ENCODE measurements around the gene FAN1. TPM values are rescaled to one million over a fixed set of nuclear protein-coding genes. Genes with fewer than 3 reads are reported as not detected.

The FAN1 gene
- total and polyA plus RNA-seq, 2 of the 4 experiments (the other 2 are of a cell fraction) = 7.6 to 12.4 TPM

DNA sequence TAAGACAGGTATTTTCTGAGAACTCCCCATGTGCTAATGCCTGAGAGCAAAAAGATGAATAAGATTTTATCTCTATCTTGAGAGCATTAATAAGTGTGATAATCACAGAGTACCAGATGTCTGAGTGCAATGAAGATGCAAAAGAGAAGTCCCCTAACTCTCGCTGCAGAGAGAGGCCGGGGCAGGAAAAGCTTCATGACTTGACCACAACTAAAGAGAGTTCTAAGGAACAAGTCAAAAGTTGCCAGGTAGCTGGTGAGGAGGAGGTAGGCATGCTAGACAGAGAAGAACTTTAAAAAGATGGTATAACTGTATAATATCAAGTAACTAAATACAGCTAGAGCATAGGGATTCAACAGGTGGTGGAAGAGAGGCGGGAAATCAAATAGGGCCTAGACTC lies 58.9 kb downstream of the FAN1 start:
- Histone ChIP-seq H4K91ac (ENCODE audit: insufficient read depth, low read depth, low read length) (no peak overlapping the region), H3K79me1 (ENCODE audit: low read depth in 1 of 2, low read length in 2 of 2) (peaks cover 3 to 9% of the 10 kb centered on the region in 2 experiments; a peak in 2 of 4 replicates), H3K18ac (ENCODE audit: low read depth, low read length) (no peak overlapping the region), H3K27ac (ENCODE audit: insufficient read depth, low read length) (no peak overlapping the region), H3K4me2 (ENCODE audit: low read depth, low read length) (no peak overlapping the region), H3K23ac (ENCODE audit: low read depth, low read length) (no peak overlapping the region), H3K14ac (replicated peaks; ENCODE audit: low read depth, low read length) (no peak overlapping the region), H2AK9ac (replicated peaks; ENCODE audit: low read depth, low read length, poor library complexity) (no peak overlapping the region), H3K4me1 (ENCODE audit: control insufficient read depth, insufficient read depth, low read length) (no peaks in the 10 kb centered on the region), H3K4me3 (ENCODE audit: insufficient read depth, low read depth, low read length) (no peak overlapping the region), H3K36me3 (ENCODE audit: control insufficient read depth, insufficient read depth, low read length) (peaks cover 15% of the 10 kb centered on the region), H3K9me3 (ENCODE audit: control insufficient read depth, insufficient read depth, low read length) (no peaks in the 10 kb centered on the region), H4K20me1 (ENCODE audit: insufficient read depth, low read length) (no peaks in the 10 kb centered on the region), H2BK20ac (ENCODE audit: low read depth, low read length) (no peak overlapping the region), H3K9me1 (ENCODE audit: insufficient read depth, low read length) (peaks cover 6% of the 10 kb centered on the region), H2AFZ (replicated peaks; ENCODE audit: low read length, poor library complexity) (no peak overlapping the region), H2BK15ac (ENCODE audit: low read depth, low read length) (no peak overlapping the region), H3K27me3 (ENCODE audit: control insufficient read depth, insufficient read depth, low read length) (no peaks in the 10 kb centered on the region), H2BK5ac (ENCODE audit: low read depth, low read length, poor library complexity, severe bottlenecking) (no peak overlapping the region), H2BK120ac (ENCODE audit: low read depth, low read length) (no peak overlapping the region), H3K9ac (ENCODE audit: low read depth, low read length) (no peak overlapping the region), H3K56ac (ENCODE audit: extremely low read depth, insufficient read depth, low read length) (no peak overlapping the region), H3K4ac (ENCODE audit: low read depth, low read length) (no peak overlapping the region), H4K5ac (ENCODE audit: low read depth, low read length) (no peak overlapping the region), H4K8ac (ENCODE audit: low read depth in 2 of 2, low read length in 2 of 2) (no peak overlapping the region), H2AK5ac (ENCODE audit: low read depth, low read length) (no peak overlapping the region)
- intact Hi-C loops (cut with micrococcal nuclease) (no loop called here), dilution Hi-C loops (cut with HindIII; ENCODE audit: low sequenced_read_pairs, unreplicated experiment) (no loop called here), in situ Hi-C loops (cut with MboI; ENCODE audit: low sequenced_read_pairs) (no loop called here)
- POLR2A ChIA-PET (ENCODE audit: unreplicated experiment) = no interaction called here
- ATAC-seq (ENCODE audit: low read depth) (no peak), DNase-seq (no peak)
- no TSS peak for BruUV-seq (replicated peaks)
- CTCF ChIA-PET = no interaction called here
- WGBS, 2 experiments (ENCODE audit: extremely low coverage in 2 of 2, insufficient read length in 1 of 2) = 100% methylated on average over 2 of the region's 3 CpGs; no CpG with 5 or more reads in 1 of the 2 experiments
- TF ChIP-seq, protein P1, sequence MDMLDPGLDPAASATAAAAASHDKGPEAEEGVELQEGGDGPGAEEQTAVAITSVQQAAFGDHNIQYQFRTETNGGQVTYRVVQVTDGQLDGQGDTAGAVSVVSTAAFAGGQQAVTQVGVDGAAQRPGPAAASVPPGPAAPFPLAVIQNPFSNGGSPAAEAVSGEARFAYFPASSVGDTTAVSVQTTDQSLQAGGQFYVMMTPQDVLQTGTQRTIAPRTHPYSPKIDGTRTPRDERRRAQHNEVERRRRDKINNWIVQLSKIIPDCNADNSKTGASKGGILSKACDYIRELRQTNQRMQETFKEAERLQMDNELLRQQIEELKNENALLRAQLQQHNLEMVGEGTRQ (IDR thresholded peaks at IDR 0.05; ENCODE audit: low read depth, low read length) = no peak
- no peak for TF ChIP-seq CHD1 (IDR thresholded peaks at IDR 0.05; ENCODE audit: low read depth, low read length)
- no peak for TF ChIP-seq NFE2L2 (IDR thresholded peaks at IDR 0.05; ENCODE audit: low read depth, low read length)
- no peak for TF ChIP-seq CEBPB (IDR thresholded peaks at IDR 0.05; ENCODE audit: low read depth, low read length)
- no peak for TF ChIP-seq RCOR1 (IDR thresholded peaks at IDR 0.05; ENCODE audit: insufficient replicate concordance, low read length)
- TF ChIP-seq, protein P2, sequence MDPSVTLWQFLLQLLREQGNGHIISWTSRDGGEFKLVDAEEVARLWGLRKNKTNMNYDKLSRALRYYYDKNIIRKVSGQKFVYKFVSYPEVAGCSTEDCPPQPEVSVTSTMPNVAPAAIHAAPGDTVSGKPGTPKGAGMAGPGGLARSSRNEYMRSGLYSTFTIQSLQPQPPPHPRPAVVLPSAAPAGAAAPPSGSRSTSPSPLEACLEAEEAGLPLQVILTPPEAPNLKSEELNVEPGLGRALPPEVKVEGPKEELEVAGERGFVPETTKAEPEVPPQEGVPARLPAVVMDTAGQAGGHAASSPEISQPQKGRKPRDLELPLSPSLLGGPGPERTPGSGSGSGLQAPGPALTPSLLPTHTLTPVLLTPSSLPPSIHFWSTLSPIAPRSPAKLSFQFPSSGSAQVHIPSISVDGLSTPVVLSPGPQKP (IDR thresholded peaks at IDR 0.05; ENCODE audit: borderline replicate concordance, low read depth, low read length) = no peak
- TF ChIP-seq RFX5 (IDR thresholded peaks at IDR 0.05; ENCODE audit: low read depth, low read length) = no peak
- TF ChIP-seq MAFK (IDR thresholded peaks at IDR 0.05; ENCODE audit: low read depth, low read length) = no peak
- no peak for TF ChIP-seq BHLHE40 (IDR thresholded peaks at IDR 0.05; ENCODE audit: low read depth, low read length)
- TF ChIP-seq, protein P3, sequence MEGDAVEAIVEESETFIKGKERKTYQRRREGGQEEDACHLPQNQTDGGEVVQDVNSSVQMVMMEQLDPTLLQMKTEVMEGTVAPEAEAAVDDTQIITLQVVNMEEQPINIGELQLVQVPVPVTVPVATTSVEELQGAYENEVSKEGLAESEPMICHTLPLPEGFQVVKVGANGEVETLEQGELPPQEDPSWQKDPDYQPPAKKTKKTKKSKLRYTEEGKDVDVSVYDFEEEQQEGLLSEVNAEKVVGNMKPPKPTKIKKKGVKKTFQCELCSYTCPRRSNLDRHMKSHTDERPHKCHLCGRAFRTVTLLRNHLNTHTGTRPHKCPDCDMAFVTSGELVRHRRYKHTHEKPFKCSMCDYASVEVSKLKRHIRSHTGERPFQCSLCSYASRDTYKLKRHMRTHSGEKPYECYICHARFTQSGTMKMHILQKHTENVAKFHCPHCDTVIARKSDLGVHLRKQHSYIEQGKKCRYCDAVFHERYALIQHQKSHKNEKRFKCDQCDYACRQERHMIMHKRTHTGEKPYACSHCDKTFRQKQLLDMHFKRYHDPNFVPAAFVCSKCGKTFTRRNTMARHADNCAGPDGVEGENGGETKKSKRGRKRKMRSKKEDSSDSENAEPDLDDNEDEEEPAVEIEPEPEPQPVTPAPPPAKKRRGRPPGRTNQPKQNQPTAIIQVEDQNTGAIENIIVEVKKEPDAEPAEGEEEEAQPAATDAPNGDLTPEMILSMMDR (conservative IDR thresholded peaks at IDR 0.05; ENCODE audit: low read depth, low read length) = no peak
- TF ChIP-seq MXI1 (IDR thresholded peaks at IDR 0.05; ENCODE audit: borderline replicate concordance, low read depth, low read length) = no peak
- TF ChIP-seq RAD21 (IDR thresholded peaks at IDR 0.05; ENCODE audit: low read length) = no peak
- TF ChIP-seq POLR2A (IDR thresholded peaks at IDR 0.05; ENCODE audit: low read depth, low read length) = no peak
- TF ChIP-seq MAZ (IDR thresholded peaks at IDR 0.05; ENCODE audit: borderline replicate concordance, low read depth, low read length) = no peak
- TF ChIP-seq FOS (IDR thresholded peaks at IDR 0.05; ENCODE audit: low read depth, low read length) = no peak
